GM12878 (cell line): ENCODE data around the gene UBE2Q2. TPM values are rescaled to one million over a fixed set of nuclear protein-coding genes. Genes with fewer than 3 reads are reported as not detected.

Source experiments
- ATAC-seq: fragments of 200-7000 bp; cut with Tn5 transposase; 3 replicates; pipeline ENCODE4 v1.9.1; 2020; ENCODE audit warnings: mild to moderate bottlenecking, moderate library complexity
- BruUV-seq: library from RNA; stranded (reverse); fragments of 400-500 nt; replicated peaks from 2 replicates; lab custom pipeline; 2021; lab: Mats Ljungman, UMichigan
- CTCF ChIA-PET: fragments of 300-600 bp; sonication (Branson Sonifier 250); formaldehyde crosslinking; extraction: SDS; loops from one replicate; lab custom pipeline; 2021; ENCODE audit warnings: inconsistent platforms; lab: Yijun Ruan, JAX
- POLR2A ChIA-PET: fragments of 350-600 bp; formaldehyde crosslinking; extraction: SDS; loops from one replicate; lab custom pipeline; 2021; ENCODE audit warnings: inconsistent platforms; lab: Charles Lee
- RAD21 ChIA-PET: fragments of 300-600 bp; sonication (Branson Sonifier 250); formaldehyde crosslinking; loops from one replicate; lab custom pipeline; 2023; ENCODE audit warnings: antibody characterized with exemption; ENCODE audit not compliant: unreplicated experiment; lab: Charles Lee
- SMC1A ChIA-PET: fragments of 300-600 bp; sonication (Branson Sonifier 250); formaldehyde crosslinking; loops from one replicate; lab custom pipeline; 2023; ENCODE audit not compliant: unreplicated experiment, uncharacterized antibody; lab: Charles Lee
- DNase-seq: peaks from one replicate; pipeline ENCODE4 v3.0.0-alpha.2; 2011; ENCODE audit warnings: low read depth, low spot score
- FAIRE-seq: peaks from 3 replicates; lab custom pipeline; 2011; peaks lifted over from hg19 to GRCh38; lab: Jason Lieb, UNC
- H2AFZ ChIP-seq: 2 replicates; pipeline ENCODE4 v1.6.0; 2011; ENCODE audit warnings: low read depth, low read length, control low read depth; ENCODE audit not compliant: control insufficient read depth
- H3K27ac ChIP-seq: 2 replicates; pipeline ENCODE4 v1.5.1; 2011; ENCODE audit warnings: control low read depth; ENCODE audit not compliant: control insufficient read depth, insufficient read depth
- H3K27me3 ChIP-seq, 2 experiments: replicated peaks in 1 of 2; 2 replicates each; pipeline versions ENCODE4 v1.6.0 to v1.6.1; 2011; ENCODE audit warnings: low read length in 1 of 2; ENCODE audit not compliant: control insufficient read depth in 2 of 2, insufficient read depth in 2 of 2
- H3K36me3 ChIP-seq, 2 experiments: 2 replicates each; pipeline ENCODE4 v1.5.1; 2011; ENCODE audit warnings: low read length in 1 of 2; ENCODE audit not compliant: control insufficient read depth in 2 of 2, insufficient read depth in 2 of 2
- H3K4me1 ChIP-seq: 2 replicates; pipeline ENCODE4 v1.6.1; 2011; ENCODE audit warnings: mild to moderate bottlenecking, low read length, moderate library complexity, mixed read lengths; ENCODE audit not compliant: control insufficient read depth, insufficient read depth
- H3K4me2 ChIP-seq: 2 replicates; pipeline ENCODE4 v1.6.0; 2011; ENCODE audit warnings: control low read depth; ENCODE audit not compliant: control insufficient read depth, insufficient read depth
- H3K4me3 ChIP-seq: fragments of 200-600 bp; sonication (generic); 2 replicates; pipeline ENCODE4 v1.5.1; 2016
- H3K79me2 ChIP-seq: 2 replicates; pipeline ENCODE4 v1.6.0; 2011; ENCODE audit warnings: low read length; ENCODE audit not compliant: control insufficient read depth, insufficient read depth
- H3K9ac ChIP-seq: 2 replicates; pipeline ENCODE4 v1.8.0; 2011; ENCODE audit warnings: low read length, control low read depth, mixed read lengths; ENCODE audit not compliant: control insufficient read depth, insufficient read depth
- H3K9me3 ChIP-seq: replicated peaks from 3 replicates; pipeline ENCODE4 v1.5.1; 2011; ENCODE audit warnings: mild to moderate bottlenecking, low read length; ENCODE audit not compliant: control insufficient read depth, insufficient read depth
- H4K20me1 ChIP-seq: 2 replicates; pipeline ENCODE4 v1.6.0; 2011; ENCODE audit not compliant: control insufficient read depth, insufficient read depth
- BACH1 ChIP-seq: fragments of 450-650 bp; IDR thresholded peaks from 2 replicates; pipeline ENCODE4 v1.6.1; 2017; ENCODE audit warnings: mild to moderate bottlenecking, borderline replicate concordance
- BCLAF1 ChIP-seq: fragments of 450-650 bp; IDR thresholded peaks from 2 replicates; pipeline ENCODE4 v1.6.1; 2017; ENCODE audit warnings: antibody characterized with exemption, mild to moderate bottlenecking, moderate library complexity
- HDGF ChIP-seq: fragments of 450-650 bp; IDR thresholded peaks from 2 replicates; pipeline ENCODE4 v1.6.1; 2016; ENCODE audit warnings: antibody characterized with exemption
- KLF5 ChIP-seq: fragments of 450-650 bp; IDR thresholded peaks from 2 replicates; pipeline ENCODE4 v1.6.1; 2014; ENCODE audit warnings: mild to moderate bottlenecking; ENCODE audit not compliant: partially characterized antibody
- NBN ChIP-seq: fragments of 450-650 bp; IDR thresholded peaks from 2 replicates; pipeline ENCODE4 v1.6.1; 2016
- POLR2AphosphoS2 ChIP-seq: IDR thresholded peaks from 2 replicates; pipeline ENCODE4 v1.6.1; 2011; ENCODE audit warnings: low read depth, mild to moderate bottlenecking, low read length, improper control_type of control experiment, moderate library complexity
- SREBF2 ChIP-seq: IDR thresholded peaks from 2 replicates; pipeline ENCODE4 v1.6.1; 2012; ENCODE audit warnings: mild to moderate bottlenecking, low read length
- SUZ12 ChIP-seq: fragments of 200-600 bp; sonication (generic); IDR thresholded peaks from one replicate; pipeline ENCODE4 v1.6.1; 2018; ENCODE audit warnings: antibody characterized with exemption, mild to moderate bottlenecking; ENCODE audit not compliant: unreplicated experiment
- TCF3 ChIP-seq: IDR thresholded peaks from 2 replicates; pipeline ENCODE4 v1.6.1; 2012; ENCODE audit warnings: low read depth, mild to moderate bottlenecking, low read length, borderline replicate concordance; ENCODE audit not compliant: insufficient read depth
- YBX1 ChIP-seq: fragments of 450-650 bp; IDR thresholded peaks from 2 replicates; pipeline ENCODE4 v1.6.1; 2016; ENCODE audit warnings: antibody characterized with exemption
- ZBTB4 ChIP-seq: fragments of 450-650 bp; formaldehyde crosslinking; IDR thresholded peaks from 2 replicates; pipeline ENCODE4 v1.4.0; 2022; ENCODE audit warnings: mild to moderate bottlenecking, moderate library complexity
- ZSCAN29 ChIP-seq: fragments of 450-650 bp; IDR thresholded peaks from 2 replicates; pipeline ENCODE4 v1.6.1; 2017; ENCODE audit warnings: mild to moderate bottlenecking, moderate library complexity
- WGBS: methylation state at CpG from one replicate; pipeline ENCODE4 v1.1.6; 2016; ENCODE audit warnings: low lambda C conversion rate; ENCODE audit not compliant: insufficient replicate concordance, insufficient coverage; ENCODE audit errors: missing lambda C conversion rate; 5-methylcytosine and 5-hydroxymethylcytosine counted together
- in situ Hi-C: fragments of 300-500 bp; cut with MboI; formaldehyde crosslinking; loops from 9 replicates; pipeline ENCODE4 v1.14.3; 2018; ENCODE audit warnings: mixed read lengths
- intact Hi-C: fragments of 100-400 bp; cut with micrococcal nuclease; formaldehyde crosslinking; loops from one replicate; pipeline ENCODE4 v1.14.2; 2022; ENCODE audit not compliant: unreplicated experiment
- polyA plus RNA-seq, 11 experiments: library from polyadenylated mRNA; depleted of rRNA in 4 of 11; unstranded in 6 of 11; stranded (reverse) in 5 of 11; fragments of >200 nt; fragmentation: Nextera tagmentation in 4 of 11; fragmentation: Illumina TruSeq in 1 of 11; extraction: Ambion mirVana in 4 of 11; extraction: Trizol in 1 of 11; gene quantifications; 1 replicate in 1 of 11; 2 replicates in 10 of 11; pipeline versions ENCODE4 v1.2.1 to v1.2.3, GENCODE V29; 2011 to 2016; ENCODE audit warnings: inconsistent platforms in 2 of 11, missing spikeins in 2 of 11, low read depth in 1 of 11
- total RNA-seq, 4 experiments: library from RNA; depleted of rRNA in 3 of 4; stranded (reverse); fragments of >200 nt in 3 of 4; fragmentation: Illumina TruSeq in 1 of 4; extraction: Trizol in 1 of 4; gene quantifications; 2 replicates each; pipeline versions ENCODE4 v1.2.1 to v1.2.3, GENCODE V29; 2013 to 2021
- TF ChIP-seq, protein P1 (sequence below): fragments of 450-650 bp; formaldehyde crosslinking; IDR thresholded peaks from 2 replicates; pipeline ENCODE4 v1.5.0; 2022; ENCODE audit warnings: mild to moderate bottlenecking, missing genetic modification characterization

UBE2Q2 gene
- total and polyA plus RNA-seq, 10 of the 15 experiments (the other 5 are each of a cell fraction or from before 2014, with no cell fraction given): 11.1 to 31.9 (median 21.6) TPM

- intact Hi-C loops (no loop called here), in situ Hi-C loops (no loop called here)
- CTCF ChIA-PET: interaction anchor here (0.6 to 3.6 kb wide), 8 partner anchors 14 to 364 kb away, joined by 3 to 14 read pairs (median 3); no protein-coding TSS in a partner anchor
- H3K9ac ChIP-seq: no peak overlapping the region
- FAIRE-seq (no peak), ATAC-seq (no peak), DNase-seq (no peak)
- no TSS peak for BruUV-seq
- SMC1A ChIA-PET: interaction anchor here (0.8 to 1.9 kb wide), 4 partner anchors 13 to 323 kb away, joined by 3 to 9 read pairs (median 3); no protein-coding TSS in a partner anchor
- H3K27me3 ChIP-seq: no peaks in the 10 kb centered on the region
- no peaks in the 10 kb centered on the region for H3K79me2 ChIP-seq
- no peak overlapping the region for H2AFZ ChIP-seq
- H3K4me1 ChIP-seq: peaks cover 5% of the 10 kb centered on the region; the same call in 1 of the 2 replicates
- no peak overlapping the region for H3K4me2 ChIP-seq
- H3K4me3 ChIP-seq: no peak overlapping the region
- no peaks in the 10 kb centered on the region for H3K9me3 ChIP-seq
- POLR2A ChIA-PET: interaction anchor here (0.6 kb wide), 2 partner anchors 164 to 235 kb away, joined by 4 read pairs; no protein-coding TSS in a partner anchor
- WGBS: 16% methylated on average over 3 of the region's 3 CpGs
- RAD21 ChIA-PET: interaction anchor here (0.6 to 1.4 kb wide), 4 partner anchors 21 to 323 kb away, joined by 3 to 5 read pairs (median 4); a partner anchor contains a TSS
- H3K27ac ChIP-seq: no peak overlapping the region
- no peaks in the 10 kb centered on the region for H4K20me1 ChIP-seq
- H3K36me3 ChIP-seq: no peaks in the 10 kb centered on the region
- TF ChIP-seq NBN: no peak
- TF ChIP-seq HDGF: no peak
- TF ChIP-seq SUZ12: no peak
- no peak for TF ChIP-seq POLR2AphosphoS2
- TF ChIP-seq SREBF2: no peak
- TF ChIP-seq TCF3: no peak
- no peak for TF ChIP-seq ZSCAN29
- no peak for TF ChIP-seq BACH1
- TF ChIP-seq ZBTB4 (CRISPR knock-in tag): no peak
- TF ChIP-seq, protein P1, sequence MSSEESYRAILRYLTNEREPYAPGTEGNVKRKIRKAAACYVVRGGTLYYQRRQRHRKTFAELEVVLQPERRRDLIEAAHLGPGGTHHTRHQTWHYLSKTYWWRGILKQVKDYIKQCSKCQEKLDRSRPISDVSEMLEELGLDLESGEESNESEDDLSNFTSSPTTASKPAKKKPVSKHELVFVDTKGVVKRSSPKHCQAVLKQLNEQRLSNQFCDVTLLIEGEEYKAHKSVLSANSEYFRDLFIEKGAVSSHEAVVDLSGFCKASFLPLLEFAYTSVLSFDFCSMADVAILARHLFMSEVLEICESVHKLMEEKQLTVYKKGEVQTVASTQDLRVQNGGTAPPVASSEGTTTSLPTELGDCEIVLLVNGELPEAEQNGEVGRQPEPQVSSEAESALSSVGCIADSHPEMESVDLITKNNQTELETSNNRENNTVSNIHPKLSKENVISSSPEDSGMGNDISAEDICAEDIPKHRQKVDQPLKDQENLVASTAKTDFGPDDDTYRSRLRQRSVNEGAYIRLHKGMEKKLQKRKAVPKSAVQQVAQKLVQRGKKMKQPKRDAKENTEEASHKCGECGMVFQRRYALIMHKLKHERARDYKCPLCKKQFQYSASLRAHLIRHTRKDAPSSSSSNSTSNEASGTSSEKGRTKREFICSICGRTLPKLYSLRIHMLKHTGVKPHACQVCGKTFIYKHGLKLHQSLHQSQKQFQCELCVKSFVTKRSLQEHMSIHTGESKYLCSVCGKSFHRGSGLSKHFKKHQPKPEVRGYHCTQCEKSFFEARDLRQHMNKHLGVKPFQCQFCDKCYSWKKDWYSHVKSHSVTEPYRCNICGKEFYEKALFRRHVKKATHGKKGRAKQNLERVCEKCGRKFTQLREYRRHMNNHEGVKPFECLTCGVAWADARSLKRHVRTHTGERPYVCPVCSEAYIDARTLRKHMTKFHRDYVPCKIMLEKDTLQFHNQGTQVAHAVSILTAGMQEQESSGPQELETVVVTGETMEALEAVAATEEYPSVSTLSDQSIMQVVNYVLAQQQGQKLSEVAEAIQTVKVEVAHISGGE: no peak
- no peak for TF ChIP-seq KLF5
- TF ChIP-seq YBX1: no peak
- no peak for TF ChIP-seq BCLAF1
Observed at GRCh38 chr15:75815811-75816719, 27.2 kb upstream of the UBE2Q2 start.
